AG08396 (cell line): Measurements from ENCODE around the gene TRIM46.
"Not testable (repeated sequence)": the region's sequence is repeated elsewhere in the genome, so short reads cannot be mapped to it uniquely, and the experiment has no call there.

Source experiments
- DNase-seq: peaks from one replicate; pipeline ENCODE4 v3.0.0; 2012; ENCODE audit warnings: low spot score, mixed read lengths

Gene TRIM46

DNA sequence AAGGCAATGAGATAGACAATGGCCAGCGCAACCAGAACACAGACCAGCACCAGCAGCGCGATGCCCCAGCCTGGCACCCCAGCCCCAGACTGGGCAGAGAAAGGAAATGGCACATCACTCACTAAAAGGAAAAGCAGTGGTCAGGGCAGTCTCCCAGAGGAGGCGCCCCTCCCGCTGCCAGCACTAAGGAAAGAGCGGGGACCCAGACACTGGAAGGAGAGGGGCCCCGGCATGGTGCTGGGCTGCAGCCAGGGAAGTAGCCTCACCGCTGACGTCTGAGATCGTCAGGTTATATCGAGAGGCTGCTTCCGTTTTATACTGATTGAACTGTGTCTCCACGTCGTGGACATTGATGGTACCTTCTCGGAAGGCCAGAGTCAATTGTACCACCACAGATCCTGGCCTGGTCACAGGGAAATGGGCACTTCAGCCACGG lies 13.8 kb downstream of the TRIM46 start:
- DNase-seq = no peak

DNA sequence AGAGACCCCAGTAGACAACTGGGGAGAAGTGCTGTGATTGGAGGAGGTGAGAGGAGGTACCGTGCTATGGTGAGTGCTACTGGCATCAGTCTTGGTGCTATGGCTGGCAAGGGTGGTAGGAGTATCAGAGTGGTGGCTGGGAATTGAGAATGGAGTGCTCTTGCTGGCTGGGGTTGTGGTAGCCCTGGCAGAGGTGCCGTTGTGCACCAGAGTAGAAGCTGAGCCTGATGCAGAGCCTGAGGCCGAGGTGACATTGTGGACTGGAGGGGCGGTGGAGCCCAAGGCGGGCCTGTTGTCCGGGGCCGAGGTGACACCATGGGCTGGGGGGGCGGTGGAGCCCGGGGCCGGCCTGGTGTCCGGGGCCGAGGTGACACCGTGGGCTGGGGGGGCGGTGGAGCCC lies 14.6 kb downstream of the TRIM46 start:
- no peak for DNase-seq

DNA sequence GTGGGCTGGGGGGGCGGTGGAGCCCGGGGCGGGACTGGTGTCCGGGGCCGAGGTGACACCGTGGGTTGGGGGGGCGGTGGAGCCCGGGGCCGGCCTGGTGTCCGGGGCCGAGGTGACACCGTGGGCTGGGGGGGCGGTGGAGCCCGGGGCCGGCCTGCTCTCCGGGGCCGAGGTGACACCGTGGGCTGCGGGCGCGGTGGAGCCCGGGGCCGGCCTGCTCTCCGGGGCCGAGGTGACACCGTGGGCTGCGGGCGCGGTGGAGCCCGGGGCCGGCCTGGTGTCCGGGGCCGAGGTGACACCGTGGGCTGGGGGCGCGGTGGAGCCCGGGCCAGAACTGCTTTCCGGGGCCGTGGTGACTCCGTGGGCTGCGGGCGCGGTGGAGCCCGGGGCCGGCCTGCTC lies 16.3 kb downstream of the TRIM46 start:
- DNase-seq = not testable (repeated sequence)

DNA sequence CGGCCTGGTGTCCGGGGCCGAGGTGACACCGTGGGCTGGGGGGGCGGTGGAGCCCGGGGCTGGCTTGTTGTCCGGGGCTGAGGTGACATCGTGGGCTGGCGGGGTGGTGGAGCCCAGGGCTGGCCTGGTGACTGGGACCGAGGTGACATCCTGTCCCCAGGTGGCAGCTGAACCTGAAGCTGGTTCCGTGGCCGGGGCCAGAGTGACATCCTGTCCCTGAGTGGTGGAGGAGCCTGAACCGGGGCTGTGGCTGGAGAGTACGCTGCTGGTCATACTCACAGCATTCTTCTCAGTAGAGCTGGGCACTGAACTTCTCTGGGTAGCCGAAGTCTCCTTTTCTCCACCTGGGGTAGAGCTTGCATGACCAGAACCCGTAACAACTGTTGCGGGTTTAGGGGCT lies 18.3 kb downstream of the TRIM46 start:
- DNase-seq = no peak

DNA sequence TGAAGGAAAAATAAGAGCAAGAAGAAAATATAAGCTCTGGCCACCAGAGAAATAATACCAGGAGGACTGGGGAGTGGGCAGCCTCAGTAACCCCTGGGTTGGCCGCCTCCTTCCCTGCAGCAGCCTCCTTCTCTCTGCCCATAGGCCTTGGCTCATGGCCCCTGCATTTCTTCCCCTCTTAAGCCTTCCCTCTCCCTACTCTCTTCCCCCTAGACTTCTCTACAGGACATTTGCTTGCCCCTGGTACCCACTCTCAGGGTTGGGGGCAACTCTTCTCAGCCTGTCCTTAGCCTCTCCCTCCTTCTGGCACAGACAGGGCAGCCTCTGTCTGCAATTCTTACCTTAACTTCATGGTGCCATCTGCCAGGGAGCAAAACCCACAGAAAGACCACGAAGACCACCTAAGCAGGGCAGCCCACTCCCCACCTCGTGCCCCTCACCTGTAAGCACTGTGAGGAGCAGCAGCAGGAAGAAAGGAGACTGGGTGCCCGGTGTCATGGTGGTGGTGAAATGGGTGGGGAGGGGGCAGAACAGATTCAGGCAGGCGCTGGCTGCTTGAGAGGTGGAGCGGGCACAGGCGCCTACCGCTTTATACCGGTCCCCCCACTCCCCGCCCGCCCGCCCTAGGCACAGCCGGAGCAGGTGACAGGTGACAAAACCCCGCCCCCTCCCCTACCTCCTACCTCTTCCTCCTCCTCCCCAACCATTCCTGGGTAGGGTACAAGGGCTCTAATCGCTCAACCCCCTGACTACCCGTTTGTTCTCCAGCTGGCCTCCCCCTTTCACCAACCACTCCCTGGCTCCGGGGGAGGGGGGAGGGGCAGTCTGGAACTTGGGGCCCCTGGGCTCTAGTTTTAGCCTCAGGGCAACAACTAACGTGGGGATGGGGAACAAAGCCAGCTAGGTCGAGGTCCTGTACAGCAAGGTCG lies 19.0 kb downstream of the TRIM46 start:
- DNase-seq = no peak

DNA sequence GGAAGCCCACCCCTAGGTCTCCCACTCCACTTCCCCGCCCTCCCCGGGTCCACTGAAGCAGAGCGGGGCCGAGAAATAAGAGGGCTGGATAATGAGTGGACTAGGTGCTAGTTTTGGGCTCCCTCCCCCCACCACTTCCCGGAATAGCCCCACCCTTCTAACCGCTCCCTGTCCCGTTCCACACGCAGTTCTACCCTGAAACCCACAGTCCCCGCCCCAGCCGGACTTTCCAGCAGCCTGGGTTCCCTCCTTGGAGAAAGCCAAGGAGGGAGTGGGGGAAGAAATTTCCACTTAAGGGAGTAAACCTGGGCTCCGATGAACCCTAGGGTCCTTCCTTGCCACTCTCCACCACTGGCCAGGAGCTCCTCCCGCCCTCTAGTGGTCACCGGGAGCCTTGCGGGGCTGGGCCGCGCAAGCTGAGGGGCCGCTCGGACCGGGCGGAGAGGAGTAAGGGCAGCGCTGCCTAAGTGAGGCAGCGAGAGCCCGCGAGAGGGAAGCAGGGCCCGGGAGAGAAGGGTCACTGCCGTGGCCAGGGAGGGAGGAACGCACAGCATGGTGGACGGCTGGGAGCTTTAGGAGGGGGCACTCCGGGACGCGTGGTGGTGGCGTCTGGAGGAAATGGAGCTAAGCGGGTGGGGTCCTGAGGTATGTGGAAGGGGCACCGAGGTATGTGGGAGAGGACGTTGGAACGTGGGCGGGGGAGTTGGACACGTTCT lies 19.8 kb downstream of the TRIM46 start:
- DNase-seq = peak; percentile 93

DNA sequence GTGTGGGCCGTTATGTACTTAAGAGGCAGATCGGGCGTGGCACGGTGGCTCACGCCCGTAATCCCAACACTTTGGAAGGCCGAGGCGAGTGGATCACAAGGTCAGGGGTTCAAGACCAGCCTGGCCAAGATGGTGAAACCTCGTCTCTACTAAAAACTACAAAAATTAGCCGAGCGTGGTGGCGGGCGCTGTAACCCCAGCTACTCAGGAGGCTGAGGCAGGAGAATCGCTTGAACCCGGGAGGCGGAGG lies 20.3 kb downstream of the TRIM46 start:
- not testable (repeated sequence) for DNase-seq

DNA sequence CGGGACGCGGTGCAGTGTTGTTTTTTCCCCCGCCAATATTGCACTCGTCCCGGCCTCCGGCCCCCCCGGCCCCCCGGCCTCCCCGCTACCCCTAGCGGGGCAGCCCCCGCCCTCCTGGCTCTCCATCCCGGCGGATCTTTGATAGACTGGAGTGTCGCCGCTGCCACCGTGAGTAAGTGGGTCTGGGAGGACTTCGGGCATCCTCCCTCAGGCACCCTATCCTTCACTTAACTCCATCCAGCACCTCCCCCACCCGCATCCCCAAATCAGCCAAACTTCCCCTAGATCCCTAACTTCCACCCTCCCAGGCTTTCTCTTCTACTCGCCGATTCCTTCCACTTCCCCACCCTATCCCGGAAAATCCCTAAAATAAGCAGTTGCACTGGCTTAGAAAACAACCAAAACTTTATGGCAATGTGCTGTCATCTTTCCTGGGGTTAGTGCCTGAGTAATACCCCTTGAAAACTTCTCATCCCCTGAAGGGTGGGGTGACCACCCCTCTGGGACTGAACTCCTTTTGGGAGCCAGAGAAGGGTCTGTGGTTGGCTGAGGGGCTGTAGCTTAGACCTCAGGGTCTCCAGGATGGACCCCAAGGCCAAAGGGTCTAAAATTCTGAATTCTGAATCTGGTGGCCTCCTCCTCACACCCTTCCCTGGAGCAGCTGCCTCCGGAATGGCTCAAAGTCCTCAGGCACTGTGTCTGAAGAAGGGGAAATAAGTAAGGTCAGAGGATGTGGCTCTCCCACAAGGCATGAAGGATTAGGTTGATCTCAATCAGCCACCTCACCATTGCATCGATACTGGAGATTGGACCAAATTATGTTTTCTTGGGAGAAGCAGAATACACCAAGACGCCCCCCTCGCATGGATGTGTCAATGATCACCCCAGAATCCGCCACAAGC lies 21.8 kb downstream of the TRIM46 start:
- DNase-seq = no peak

DNA sequence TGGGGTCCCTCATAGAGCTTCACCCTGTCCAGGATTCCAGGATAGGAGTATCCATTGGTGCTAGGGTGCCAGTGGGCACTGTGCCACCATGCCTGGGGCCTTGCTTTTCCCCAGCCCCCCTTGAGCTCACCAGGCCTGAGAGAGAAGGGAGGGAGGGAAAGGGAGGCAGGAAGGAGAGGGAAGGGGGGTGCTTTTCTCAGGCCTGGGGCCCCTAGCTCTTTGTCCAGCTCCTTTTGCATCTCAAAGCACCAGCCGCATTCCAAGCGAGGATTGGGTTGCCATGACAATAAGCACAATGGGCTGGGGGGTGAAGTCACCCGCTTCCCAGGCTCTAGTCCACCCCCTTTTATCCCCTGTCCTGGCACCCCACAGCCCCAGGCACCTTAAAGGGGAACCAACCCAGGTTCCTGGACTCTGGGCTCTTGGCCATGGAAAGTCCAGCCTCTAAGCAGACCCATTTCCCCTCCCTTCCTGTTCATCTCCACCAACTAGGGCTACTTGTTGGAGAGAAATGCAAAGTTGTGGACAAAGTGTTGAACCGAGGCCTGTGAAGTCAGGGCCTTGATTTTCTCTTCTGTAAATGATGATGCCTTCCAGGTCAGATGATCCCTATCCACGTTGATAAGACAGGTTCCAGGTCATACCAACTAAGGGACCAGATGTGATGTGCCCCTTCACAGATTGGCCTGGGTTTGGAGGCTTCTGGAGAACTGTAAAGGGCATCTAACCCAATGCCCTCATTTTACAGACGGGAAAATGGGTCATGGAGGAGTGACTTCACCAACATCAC lies 22.6 kb downstream of the TRIM46 start:
- DNase-seq = no peak

DNA sequence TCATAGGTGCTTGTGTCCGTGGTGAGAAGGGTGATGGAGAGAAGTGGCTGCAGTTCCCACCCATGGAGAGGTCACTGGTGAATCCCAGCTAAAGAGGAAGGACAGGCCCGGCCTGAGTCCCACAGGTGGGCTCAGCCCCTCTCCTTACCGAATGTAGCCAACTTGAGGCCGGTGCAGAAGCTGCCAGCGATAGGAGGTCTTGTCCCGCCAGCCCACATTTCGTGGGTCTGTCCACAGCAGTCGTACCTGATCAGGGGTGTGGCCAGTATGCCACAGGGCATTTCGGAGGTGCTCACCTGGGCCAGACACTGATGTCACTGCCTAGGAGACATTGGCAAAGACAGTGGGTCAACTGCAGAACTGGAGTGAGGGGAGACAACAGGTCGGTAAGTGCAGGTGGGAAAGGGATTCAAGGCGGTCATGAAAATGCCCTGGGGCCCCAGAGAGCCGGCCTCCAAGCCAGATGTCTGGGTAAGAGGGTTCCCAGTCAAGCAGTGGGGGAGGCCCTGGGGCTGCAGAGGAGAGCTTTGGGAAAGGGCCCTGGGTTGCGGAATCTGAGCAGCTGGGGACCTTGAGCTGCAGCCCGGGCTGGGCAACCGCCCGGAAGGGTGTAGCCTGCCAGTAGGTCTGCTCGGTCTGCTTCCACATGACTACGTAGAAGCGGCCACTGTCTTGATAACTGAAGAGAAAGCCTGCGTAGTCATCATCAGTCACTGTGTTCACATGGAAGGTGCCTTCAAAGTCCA lies 23.4 kb downstream of the TRIM46 start:
- no peak for DNase-seq

DNA sequence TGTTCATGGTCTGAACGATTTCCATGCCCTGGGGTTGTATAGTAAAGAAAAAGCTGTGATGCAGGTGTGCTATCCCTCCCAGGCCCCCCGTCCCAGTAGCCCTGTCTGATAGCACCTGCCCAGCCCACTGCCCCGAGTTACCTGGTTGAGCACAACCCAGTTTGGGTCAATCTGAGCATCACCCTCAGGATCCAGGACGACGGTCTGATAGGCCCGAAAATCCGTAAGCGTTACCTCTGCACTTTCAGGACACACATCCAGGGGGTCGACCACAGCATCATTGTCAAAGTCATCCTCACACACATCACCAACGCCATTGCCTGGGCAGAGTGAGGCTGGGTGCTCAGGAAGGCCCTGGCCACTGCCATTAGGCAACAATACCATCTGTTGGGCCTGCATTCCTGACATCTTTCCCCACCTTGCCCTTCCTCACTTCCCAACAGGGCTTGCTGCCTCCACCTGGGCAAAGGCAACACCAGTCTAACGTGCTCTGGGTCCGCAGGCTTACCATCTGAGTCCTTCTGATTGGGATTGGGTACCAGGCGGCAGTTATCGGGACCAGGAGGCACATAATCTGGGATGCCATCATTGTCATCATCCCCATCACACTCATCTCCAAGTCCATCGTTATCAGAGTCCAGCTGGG lies 24.4 kb downstream of the TRIM46 start:
- no peak for DNase-seq

DNA sequence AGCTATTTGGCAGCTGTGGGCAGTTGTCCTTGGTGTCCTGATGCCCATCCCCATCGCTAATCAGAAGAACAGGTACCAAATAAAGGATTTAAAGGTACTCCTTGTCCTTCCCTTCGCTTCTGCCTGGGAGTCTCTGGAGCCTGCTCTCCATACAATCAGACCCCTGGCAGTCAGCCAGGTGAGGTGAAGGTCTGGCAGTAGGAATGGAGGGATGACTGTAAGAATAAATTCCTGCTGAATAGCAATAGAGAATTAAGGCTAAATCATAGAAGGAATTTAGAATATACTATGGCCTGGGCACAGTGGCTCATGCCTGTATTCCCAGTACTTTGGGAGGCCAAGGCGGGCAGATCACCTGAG lies 24.9 kb downstream of the TRIM46 start:
- DNase-seq = no peak

DNA sequence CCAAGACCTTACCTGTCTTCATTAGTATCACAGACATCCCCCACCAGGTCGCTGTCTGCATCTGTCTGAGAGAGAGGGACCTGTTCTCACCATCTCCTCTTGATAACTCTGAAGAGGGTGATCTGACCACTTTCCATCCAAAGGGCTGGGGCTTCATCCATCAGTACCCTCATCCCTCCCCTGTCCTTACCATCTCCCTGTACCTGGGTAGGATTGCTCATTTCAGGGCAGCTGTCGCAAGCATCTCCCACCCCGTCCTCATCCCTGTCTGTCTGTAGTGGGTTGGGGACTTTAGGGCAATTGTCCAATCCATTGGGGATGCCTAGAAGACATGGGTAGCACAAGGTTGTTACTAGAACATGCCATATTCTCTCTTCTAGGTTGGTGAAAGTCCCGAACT lies 26.1 kb downstream of the TRIM46 start:
- DNase-seq = no peak

DNA sequence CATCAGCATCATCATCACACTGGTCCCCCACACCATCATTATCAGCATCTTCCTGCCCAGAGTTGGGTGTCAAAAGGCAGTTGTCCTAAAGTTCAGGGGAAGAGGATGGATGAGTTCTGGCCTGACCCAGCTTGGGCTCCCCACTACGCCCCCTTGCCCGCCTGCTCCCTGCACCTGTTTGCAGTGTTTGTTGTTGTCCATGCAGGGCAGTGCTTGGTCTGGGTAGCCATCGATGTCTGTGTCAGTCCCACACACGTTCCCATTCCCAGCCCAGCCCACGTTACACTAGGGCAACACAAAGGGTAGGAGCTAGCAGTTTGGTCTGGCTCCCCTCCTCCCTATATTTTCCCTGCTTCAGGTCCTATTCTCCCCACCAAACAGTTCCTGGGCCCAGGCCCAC lies 27.3 kb downstream of the TRIM46 start:
- peak; percentile 3 for DNase-seq

DNA sequence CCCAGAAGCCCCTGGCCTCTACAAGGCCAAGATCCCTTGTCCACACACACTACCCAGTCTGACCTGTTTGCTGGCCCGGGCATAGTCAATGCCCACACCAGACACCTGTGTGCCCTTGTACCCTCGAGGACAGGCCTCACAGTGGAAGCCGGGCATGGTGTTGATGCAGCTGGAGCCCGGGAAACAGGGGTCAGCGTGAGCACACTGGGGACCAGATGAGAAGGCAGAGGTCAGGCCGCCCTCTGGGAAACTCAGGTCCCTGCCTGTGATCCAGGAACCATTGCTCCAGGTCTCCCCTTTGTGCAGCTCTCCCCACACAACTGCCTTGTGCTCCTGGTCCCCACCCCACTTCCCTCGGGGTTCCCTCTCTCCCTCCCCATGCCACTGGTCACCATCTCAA lies 28.5 kb downstream of the TRIM46 start:
- no peak for DNase-seq

DNA sequence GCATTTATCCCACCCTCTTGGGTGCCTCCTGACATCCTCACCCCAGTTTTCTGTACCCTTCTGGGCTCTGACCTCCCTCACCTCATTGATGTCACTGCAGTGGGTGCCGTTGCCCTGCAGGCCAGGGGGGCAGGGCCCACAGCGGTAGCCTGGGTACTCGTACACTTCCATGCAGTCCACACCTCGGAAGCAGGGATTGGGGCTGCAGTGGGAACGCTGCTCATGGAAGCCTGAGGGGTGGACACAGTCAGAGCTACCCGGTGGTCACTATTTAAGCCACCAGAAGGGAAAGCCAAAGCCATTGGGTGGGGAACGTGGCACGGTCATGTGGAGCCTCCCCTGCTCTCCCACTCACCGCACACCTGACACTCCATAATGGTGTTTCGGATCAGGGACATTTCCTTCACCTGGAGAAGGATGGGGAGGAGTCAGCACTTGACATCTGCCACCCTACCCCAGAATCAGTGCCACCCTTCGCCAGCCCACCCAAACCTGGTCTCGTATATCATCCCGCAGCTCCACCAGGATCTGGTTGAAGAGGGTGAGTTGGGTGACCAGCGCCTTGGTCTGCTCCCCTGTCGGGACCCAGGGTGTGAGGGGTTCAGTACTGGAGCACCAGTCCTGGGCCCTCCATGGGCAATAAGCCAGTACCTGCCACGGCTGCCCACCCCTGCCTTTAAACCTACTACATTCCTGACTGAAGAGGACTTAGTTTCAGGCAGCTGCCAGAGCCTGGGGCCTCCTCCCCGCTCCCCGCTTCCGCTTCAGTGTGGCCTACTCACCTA lies 29.3 kb downstream of the TRIM46 start:
- DNase-seq = no peak

DNA sequence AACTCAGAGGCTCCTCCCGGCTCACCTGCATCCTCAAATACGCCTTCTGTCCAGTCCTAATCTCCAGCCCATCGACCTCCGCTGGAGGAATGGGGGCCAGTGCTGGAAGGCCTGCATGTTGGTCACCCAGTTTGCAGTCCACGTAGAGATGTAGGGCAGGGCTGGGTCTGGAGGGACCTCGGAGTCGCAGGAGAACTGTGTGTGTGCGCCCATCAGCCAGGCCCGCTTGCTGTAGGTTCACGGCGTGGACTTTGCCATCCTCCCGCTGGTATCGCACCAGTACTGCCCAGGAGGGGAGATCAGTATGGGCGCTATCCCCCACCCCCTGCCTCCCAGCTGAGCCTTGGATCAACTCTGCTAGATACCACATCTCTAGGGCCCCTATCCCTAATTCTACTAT lies 31.4 kb downstream of the TRIM46 start:
- DNase-seq = no peak

DNA sequence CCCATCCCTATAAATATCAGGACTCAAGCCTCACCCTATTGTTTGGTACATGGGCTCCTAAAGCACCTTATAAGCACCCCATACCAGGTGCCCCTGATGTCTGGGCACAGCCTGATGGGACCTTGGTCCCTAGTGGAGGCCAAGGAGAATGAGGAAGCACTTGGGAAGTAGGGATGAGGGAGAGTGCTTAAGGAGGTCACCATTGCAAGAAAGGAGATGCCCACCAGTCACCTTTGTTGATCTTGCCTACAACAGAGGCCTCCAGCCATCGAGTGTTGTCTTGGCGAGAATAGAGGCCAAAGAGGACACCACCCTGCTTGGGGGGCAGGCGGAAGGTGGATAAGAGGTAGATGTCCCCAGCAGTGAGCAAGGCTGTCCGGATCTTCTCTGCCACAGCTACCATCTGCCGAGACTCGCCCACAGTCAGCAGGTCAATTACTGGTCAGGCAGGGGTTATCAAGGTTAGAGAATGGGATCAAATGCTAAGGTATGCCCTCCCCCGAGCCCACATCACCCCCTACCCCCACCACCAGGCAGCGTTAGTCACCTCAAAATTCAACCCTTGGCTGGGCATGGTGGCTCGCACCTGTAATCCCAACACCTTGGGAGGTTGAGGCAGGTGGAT lies 32.4 kb downstream of the TRIM46 start:
- DNase-seq = no peak
